Measurements from ENCODE around the gene VEGFC. TPM values are rescaled to one million over a fixed set of nuclear protein-coding genes. Genes with fewer than 3 reads are reported as not detected.

The VEGFC gene
- total and polyA plus RNA-seq, 2 experiments from 2014 or later, result 2.9 to 4.2 TPM

- Histone ChIP-seq H3K27me3 (no peaks in the 10 kb centered on the region), H3K9me2 (replicated peaks; ENCODE audit: insufficient read depth) (no peaks in the 10 kb centered on the region), H3K36me3 (replicated peaks; ENCODE audit: insufficient read depth, low read depth) (no peaks in the 10 kb centered on the region), H3K4me2 (no peak overlapping the region), H3K9me3 (ENCODE audit: low read depth) (no peaks in the 10 kb centered on the region), H4K20me1 (ENCODE audit: insufficient read depth, poor library complexity, severe bottlenecking) (no peaks in the 10 kb centered on the region), H3K27ac (no peak overlapping the region), H2AFZ (no peak overlapping the region), H3K4me3 (no peak overlapping the region), H3K4me1 (ENCODE audit: insufficient read depth) (no peaks in the 10 kb centered on the region), H3K79me2 (no peaks in the 10 kb centered on the region)
- WGBS (ENCODE audit: low lambda C conversion rate, missing lambda C conversion rate), result 87% methylated on average over 6 of the region's 6 CpGs
- TF ChIP-seq CTCF (IDR thresholded peaks at IDR 0.05; ENCODE audit: poor library complexity) (no peak), EZH2phosphoT487 (IDR thresholded peaks at IDR 0.05; ENCODE audit: low read depth, severe bottlenecking, unreplicated experiment) (no peak), EZH2 (IDR thresholded peaks at IDR 0.05; ENCODE audit: borderline replicate concordance) (no peak)
- no peak for DNase-seq (ENCODE audit: low spot score)
Observed at GRCh38 chr4:176742211-176742610, 50.5 kb downstream of the VEGFC start.

GRCh38 chr4:176741253-176741652, 51.5 kb downstream of the VEGFC start:
- no peaks in the 10 kb centered on the region for H3K27me3 ChIP-seq
- 65% methylated on average over 4 of the region's 4 CpGs for WGBS (ENCODE audit: low lambda C conversion rate, missing lambda C conversion rate)
- H3K4me2 ChIP-seq, result no peak overlapping the region
- no peak overlapping the region for H3K4me3 ChIP-seq
- H3K9me3 ChIP-seq (ENCODE audit: low read depth), result no peaks in the 10 kb centered on the region
- H3K4me1 ChIP-seq (ENCODE audit: insufficient read depth), result no peaks in the 10 kb centered on the region
- DNase-seq (ENCODE audit: low spot score), result no peak
- no peak overlapping the region for H3K27ac ChIP-seq
- no peaks in the 10 kb centered on the region for H3K79me2 ChIP-seq
- no peak for TF ChIP-seq CTCF (IDR thresholded peaks at IDR 0.05; ENCODE audit: poor library complexity)
- TF ChIP-seq EZH2phosphoT487 (IDR thresholded peaks at IDR 0.05; ENCODE audit: low read depth, severe bottlenecking, unreplicated experiment), result no peak
- no peak for TF ChIP-seq EZH2 (IDR thresholded peaks at IDR 0.05; ENCODE audit: borderline replicate concordance)
- no peaks in the 10 kb centered on the region for H3K9me2 ChIP-seq (replicated peaks; ENCODE audit: insufficient read depth)
- no peaks in the 10 kb centered on the region for H4K20me1 ChIP-seq (ENCODE audit: insufficient read depth, poor library complexity, severe bottlenecking)
- no peak overlapping the region for H2AFZ ChIP-seq
- no peaks in the 10 kb centered on the region for H3K36me3 ChIP-seq (replicated peaks; ENCODE audit: insufficient read depth, low read depth)

- Histone ChIP-seq H3K27me3 (no peaks in the 10 kb centered on the region), H3K36me3 (replicated peaks; ENCODE audit: insufficient read depth, low read depth) (no peaks in the 10 kb centered on the region), H3K79me2 (no peaks in the 10 kb centered on the region), H3K9me3 (ENCODE audit: low read depth) (no peaks in the 10 kb centered on the region), H3K4me3 (no peak overlapping the region), H3K27ac (no peak overlapping the region), H3K4me1 (ENCODE audit: insufficient read depth) (no peaks in the 10 kb centered on the region), H2AFZ (no peak overlapping the region), H3K9me2 (replicated peaks; ENCODE audit: insufficient read depth) (no peaks in the 10 kb centered on the region), H3K4me2 (no peak overlapping the region), H4K20me1 (ENCODE audit: insufficient read depth, poor library complexity, severe bottlenecking) (no peaks in the 10 kb centered on the region)
- TF ChIP-seq EZH2phosphoT487 (IDR thresholded peaks at IDR 0.05; ENCODE audit: low read depth, severe bottlenecking, unreplicated experiment) (no peak), EZH2 (IDR thresholded peaks at IDR 0.05; ENCODE audit: borderline replicate concordance) (no peak), CTCF (IDR thresholded peaks at IDR 0.05; ENCODE audit: poor library complexity) (no peak)
- no peak for DNase-seq (ENCODE audit: low spot score)
- 89% methylated on average over 2 of the region's 2 CpGs for WGBS (ENCODE audit: low lambda C conversion rate, missing lambda C conversion rate)
Observed at GRCh38 chr4:176735300-176735699, 57.4 kb downstream of the VEGFC start.

- Histone ChIP-seq H3K27ac (no peak overlapping the region), H3K4me2 (no peak overlapping the region), H3K27me3 (no peaks in the 10 kb centered on the region), H3K4me1 (ENCODE audit: insufficient read depth) (no peaks in the 10 kb centered on the region), H3K79me2 (no peaks in the 10 kb centered on the region), H3K9me3 (ENCODE audit: low read depth) (no peaks in the 10 kb centered on the region), H3K9me2 (replicated peaks; ENCODE audit: insufficient read depth) (no peaks in the 10 kb centered on the region), H3K36me3 (replicated peaks; ENCODE audit: insufficient read depth, low read depth) (no peaks in the 10 kb centered on the region), H3K4me3 (no peak overlapping the region), H2AFZ (no peak overlapping the region), H4K20me1 (ENCODE audit: insufficient read depth, poor library complexity, severe bottlenecking) (no peaks in the 10 kb centered on the region)
- no peak for TF ChIP-seq EZH2 (IDR thresholded peaks at IDR 0.05; ENCODE audit: borderline replicate concordance)
- DNase-seq (ENCODE audit: low spot score), result no peak
- 78% methylated on average over 4 of the region's 4 CpGs for WGBS (ENCODE audit: low lambda C conversion rate, missing lambda C conversion rate)
Observed at GRCh38 chr4:176734461-176734860, 58.3 kb downstream of the VEGFC start.

Data from hepatocyte (in vitro differentiated cells).